LNCaP clone FGC (cell line): ENCODE measurements around the gene ZCRB1.

ENCODE experiments used
- DNase-seq: peaks from one replicate; pipeline ENCODE4 v3.0.0-alpha.2; 2011; ENCODE audit warnings: low read depth
- H3K4me3 ChIP-seq: 2 replicates; pipeline ENCODE4 v1.5.1; 2011; ENCODE audit warnings: mild to moderate bottlenecking, low read depth, low read length, control low read depth
- TF ChIP-seq, protein P1 (sequence below): IDR thresholded peaks from 2 replicates; pipeline ENCODE4 v1.5.1; 2012; ENCODE audit warnings: mild to moderate bottlenecking; ENCODE audit not compliant: control insufficient read depth, insufficient read depth; ENCODE audit errors: extremely low read depth

ZCRB1 gene

DNA sequence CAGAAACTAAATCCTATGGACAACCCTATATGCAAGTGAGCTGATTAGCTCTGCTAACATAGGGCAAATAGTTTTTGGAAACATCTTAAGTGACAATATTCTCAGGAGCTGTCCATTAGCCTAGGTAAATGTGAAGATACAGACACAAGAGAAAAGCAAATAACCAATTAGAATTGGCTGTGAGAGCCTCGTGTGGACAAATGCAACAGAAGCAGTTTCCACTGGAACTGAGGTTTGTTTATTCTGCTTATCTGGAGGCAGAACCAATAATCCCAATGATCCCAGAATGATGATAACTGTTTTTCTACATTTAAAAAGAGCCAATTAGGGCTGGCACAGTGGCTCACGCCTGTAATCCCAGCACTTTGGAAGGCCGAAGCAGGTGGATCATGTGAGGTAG is 44.6 kb downstream of the ZCRB1 start:
- TF ChIP-seq, protein P1, sequence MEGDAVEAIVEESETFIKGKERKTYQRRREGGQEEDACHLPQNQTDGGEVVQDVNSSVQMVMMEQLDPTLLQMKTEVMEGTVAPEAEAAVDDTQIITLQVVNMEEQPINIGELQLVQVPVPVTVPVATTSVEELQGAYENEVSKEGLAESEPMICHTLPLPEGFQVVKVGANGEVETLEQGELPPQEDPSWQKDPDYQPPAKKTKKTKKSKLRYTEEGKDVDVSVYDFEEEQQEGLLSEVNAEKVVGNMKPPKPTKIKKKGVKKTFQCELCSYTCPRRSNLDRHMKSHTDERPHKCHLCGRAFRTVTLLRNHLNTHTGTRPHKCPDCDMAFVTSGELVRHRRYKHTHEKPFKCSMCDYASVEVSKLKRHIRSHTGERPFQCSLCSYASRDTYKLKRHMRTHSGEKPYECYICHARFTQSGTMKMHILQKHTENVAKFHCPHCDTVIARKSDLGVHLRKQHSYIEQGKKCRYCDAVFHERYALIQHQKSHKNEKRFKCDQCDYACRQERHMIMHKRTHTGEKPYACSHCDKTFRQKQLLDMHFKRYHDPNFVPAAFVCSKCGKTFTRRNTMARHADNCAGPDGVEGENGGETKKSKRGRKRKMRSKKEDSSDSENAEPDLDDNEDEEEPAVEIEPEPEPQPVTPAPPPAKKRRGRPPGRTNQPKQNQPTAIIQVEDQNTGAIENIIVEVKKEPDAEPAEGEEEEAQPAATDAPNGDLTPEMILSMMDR = no peak
- DNase-seq = peak; percentile 46
- H3K4me3 ChIP-seq = no peak overlapping the region

DNA sequence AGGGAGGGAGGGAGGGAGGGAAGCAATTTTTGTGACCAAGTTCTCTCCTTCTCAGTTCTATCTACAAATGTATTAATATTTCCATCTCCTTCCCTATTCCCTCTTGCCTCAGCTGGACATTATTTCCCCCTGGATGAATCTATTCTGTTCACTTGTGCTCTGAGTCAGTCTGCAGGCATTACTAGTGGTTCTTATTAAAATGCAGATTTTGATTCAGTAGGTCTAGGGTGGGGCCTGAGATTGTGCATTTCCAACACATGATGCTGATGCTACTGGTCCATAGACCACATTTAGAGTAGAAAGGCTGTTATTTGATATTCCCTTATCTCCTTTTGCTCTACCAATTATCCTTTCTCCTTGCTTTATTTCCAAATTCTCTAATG is 47.8 kb downstream of the ZCRB1 start:
- DNase-seq = no peak
- H3K4me3 ChIP-seq = no peak overlapping the region
- TF ChIP-seq, protein P1 = no peak

DNA sequence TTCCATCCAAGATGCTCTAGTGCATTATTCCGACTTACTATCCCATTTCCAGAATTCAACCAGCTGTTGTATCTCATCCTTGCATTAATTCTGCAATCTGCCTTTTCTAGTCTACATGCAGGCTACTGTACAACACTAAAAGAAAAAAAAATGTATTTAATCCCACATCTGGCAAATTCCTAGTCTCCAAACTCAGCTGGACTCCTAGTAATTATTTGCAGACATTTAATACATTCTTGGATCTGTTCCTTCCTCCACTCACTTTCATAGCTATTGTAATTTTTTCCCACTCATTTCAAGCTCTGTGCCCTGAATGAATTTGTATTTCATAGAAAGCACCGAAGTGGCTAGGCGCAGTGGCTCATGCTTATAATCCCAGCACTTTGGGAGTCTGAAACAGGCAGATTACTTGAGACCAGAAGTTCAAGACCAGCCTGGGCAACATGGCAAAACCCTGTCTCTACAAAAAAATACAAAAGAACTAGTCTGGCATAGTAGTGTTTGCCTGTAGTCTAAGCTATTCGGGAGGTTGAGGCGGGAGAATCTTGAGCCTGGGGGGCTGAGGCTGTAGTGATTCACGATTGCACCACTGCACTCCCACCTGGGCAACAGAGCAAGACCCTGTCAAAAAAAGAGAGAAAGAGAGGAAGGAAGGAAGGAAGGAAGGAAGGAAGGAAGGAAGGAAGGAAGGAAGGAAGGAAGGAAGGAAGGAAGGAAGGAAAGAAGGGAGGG is 48.3 kb downstream of the ZCRB1 start:
- TF ChIP-seq, protein P1 = no peak
- H3K4me3 ChIP-seq = no peak overlapping the region
- DNase-seq = no peak

DNA sequence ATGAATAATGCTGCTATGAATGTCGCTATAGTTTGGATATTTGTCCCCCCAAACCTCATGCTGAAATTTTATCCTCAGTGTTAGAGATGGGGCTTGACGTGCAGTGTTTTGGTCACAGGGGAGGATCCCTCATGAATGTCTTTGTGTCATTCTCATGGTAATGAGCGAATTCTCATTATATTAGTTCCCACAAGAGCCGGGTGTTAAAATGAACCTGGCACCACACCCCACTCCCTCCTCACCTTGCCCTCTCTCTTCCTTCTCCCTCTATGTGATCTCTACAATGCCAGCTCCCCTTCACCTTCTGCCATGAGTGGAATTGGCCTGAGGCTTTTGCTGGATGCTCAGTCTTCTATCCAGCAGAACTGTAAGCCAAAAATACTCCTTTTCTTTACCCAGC is 50.4 kb downstream of the ZCRB1 start:
- TF ChIP-seq, protein P1 = no peak
- H3K4me3 ChIP-seq = no peak overlapping the region
- no peak for DNase-seq

DNA sequence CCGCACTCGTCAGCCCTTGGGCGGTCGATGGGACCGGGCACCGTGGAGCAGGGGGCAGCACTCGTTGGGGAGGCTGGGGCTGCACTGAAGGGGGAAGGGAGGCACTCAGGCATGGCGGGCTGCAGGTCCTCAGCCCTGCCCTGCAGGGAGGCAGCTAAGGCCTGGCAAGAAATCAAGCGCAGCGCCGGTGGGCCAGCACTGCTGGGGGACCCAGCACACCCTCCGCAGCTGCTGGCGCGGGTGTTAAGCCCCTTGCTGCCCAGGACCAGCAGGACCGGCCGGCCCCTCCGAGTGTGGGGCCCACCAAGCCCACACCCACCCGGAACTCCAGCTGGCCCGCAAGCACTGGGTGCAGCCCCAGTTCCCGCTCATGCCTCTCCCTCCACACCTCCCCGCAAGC is 52.2 kb downstream of the ZCRB1 start:
- H3K4me3 ChIP-seq = no peak overlapping the region
- DNase-seq = no peak
- TF ChIP-seq, protein P1 = no peak

DNA sequence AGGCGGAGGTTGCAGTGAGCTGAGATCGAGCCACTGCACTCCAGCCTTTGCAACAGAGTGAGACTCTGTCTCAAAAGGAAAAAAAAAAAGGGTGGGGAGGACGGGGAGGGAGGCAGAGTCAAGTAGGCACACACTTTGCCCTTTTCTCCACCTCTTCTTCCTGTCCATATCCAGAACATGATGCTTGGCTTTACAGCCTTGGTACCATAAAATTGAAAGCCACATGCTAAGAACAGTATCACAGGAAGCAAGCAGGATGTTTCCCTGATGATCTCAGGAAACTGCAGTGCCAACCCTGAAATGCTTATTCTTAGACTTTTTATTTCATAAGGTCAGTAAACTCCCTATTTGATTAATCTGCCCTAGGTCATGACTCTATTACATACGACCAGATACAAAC is 55.3 kb downstream of the ZCRB1 start:
- H3K4me3 ChIP-seq = no peak overlapping the region
- TF ChIP-seq, protein P1 = no peak
- DNase-seq = no peak
